Coronary artery (tissue), 2 donors: Measurements from ENCODE around the gene GGT7.

Experiments used
- DNase-seq: peaks from one replicate; pipeline ENCODE4 v3.0.0-alpha.2; 2017; ENCODE audit warnings: low spot score
- H3K27ac ChIP-seq, 2 donors: fragments of 200-600 bp; sonication (generic); one replicate each; pipeline ENCODE4 v1.5.1; 2016 to 2019
- H3K4me3 ChIP-seq: fragments of 200-600 bp; sonication (generic); 2 replicates; pipeline ENCODE4 v1.5.1; 2016; ENCODE audit warnings: mild to moderate bottlenecking, moderate library complexity
- CTCF ChIP-seq: fragments of 200-600 bp; sonication (generic); IDR thresholded peaks from one replicate; pipeline ENCODE4 v1.5.1; 2019; ENCODE audit warnings: antibody characterized with exemption

GGT7 gene

GRCh38 chr20:34861386-34862084 lies 11.1 kb downstream of the GGT7 start:
- H3K27ac ChIP-seq: no peak overlapping the region
- TF ChIP-seq CTCF: no peak
- H3K4me3 ChIP-seq: no peak overlapping the region
- no peak for DNase-seq

GRCh38 chr20:34859826-34860545 lies 12.7 kb downstream of the GGT7 start:
- DNase-seq: no peak
- Histone ChIP-seq H3K4me3 (no peak overlapping the region), H3K27ac (no peak overlapping the region)
- no peak for TF ChIP-seq CTCF

GRCh38 chr20:34859367-34859766 lies 13.3 kb downstream of the GGT7 start:
- no peak for TF ChIP-seq CTCF
- DNase-seq: no peak
- H3K4me3 ChIP-seq: no peak overlapping the region

GRCh38 chr20:34852298-34852697 lies 20.4 kb downstream of the GGT7 start:
- no peak for DNase-seq
- no peak for TF ChIP-seq CTCF
- Histone ChIP-seq H3K27ac (no peak overlapping the region), H3K4me3 (no peak overlapping the region)

More at GRCh38 chr20:34859367-34859766, 13.3 kb downstream of the GGT7 start:
- H3K27ac ChIP-seq: no peak overlapping the region

GRCh38 chr20:34850969-34851368 lies 21.7 kb downstream of the GGT7 start:
- DNase-seq: no peak

GRCh38 chr20:34849778-34850177 lies 22.9 kb downstream of the GGT7 start:
- no peak overlapping the region for H3K27ac ChIP-seq
- H3K4me3 ChIP-seq: no peak overlapping the region
- no peak for DNase-seq
- no peak for TF ChIP-seq CTCF

More at GRCh38 chr20:34850969-34851368, 21.7 kb downstream of the GGT7 start:
- no peak overlapping the region for H3K4me3 ChIP-seq
- TF ChIP-seq CTCF: no peak
- H3K27ac ChIP-seq: no peak overlapping the region

- no peak for TF ChIP-seq CTCF
- no peak for DNase-seq
- Histone ChIP-seq H3K27ac (no peak overlapping the region), H3K4me3 (no peak overlapping the region)
Observed at GRCh38 chr20:34848597-34848996, 24.1 kb downstream of the GGT7 start.
